H1 (cell line): Measurements from ENCODE around the gene SPDYE3. TPM values are rescaled to one million over a fixed set of nuclear protein-coding genes. Genes with fewer than 3 reads are reported as not detected.

Experiments used
- CHD7 ChIP-seq: fragments of 300-600 bp; sonication (generic); IDR thresholded peaks from 2 replicates; pipeline ENCODE4 v1.7.1; 2012; ENCODE audit warnings: low read length, moderate library complexity, mild to moderate bottlenecking, inconsistent platforms; ENCODE audit not compliant: insufficient replicate concordance
- polyA plus RNA-seq, 7 experiments: library from polyadenylated mRNA; depleted of rRNA in 3 of 7; stranded (reverse) in 5 of 7; unstranded in 2 of 7; fragments of >200 nt in 5 of 7; fragments of 200-250 nt in 2 of 7; gene quantifications; 1 replicate in 5 of 7; 2 replicates in 1 of 7; 4 replicates in 1 of 7; pipeline versions ENCODE4 v1.2.1 to v1.2.3, GENCODE V29; 2011 to 2013; ENCODE audit warnings: missing spikeins in 2 of 7, mixed read lengths in 2 of 7
- total RNA-seq: library from RNA; stranded (reverse); fragmentation: NEBNext Ultra II Directional; extraction: Animal tissue kit (Norgen Biotek cat#: 25700); gene quantifications from 2 replicates; pipeline ENCODE4 v1.2.1, GENCODE V29; 2021

Gene SPDYE3
- total and polyA plus RNA-seq, 2 of the 8 experiments (the other 6 are each of a cell fraction or from before 2014, with no cell fraction given), result not detected

- TF ChIP-seq CHD7, result no peak
Observed at GRCh38 chr7:100371561-100372171, 64.2 kb downstream of the SPDYE3 start (continued).
